Coronary artery (tissue), 2 donors: ENCODE data around the gene PIEZO1.

Source experiments
- DNase-seq: peaks from one replicate; pipeline ENCODE4 v3.0.0-alpha.2; 2017; ENCODE audit warnings: low spot score
- H3K27ac ChIP-seq, 2 donors: fragments of 200-600 bp; sonication (generic); one replicate each; pipeline ENCODE4 v1.5.1; 2016 to 2019
- H3K4me3 ChIP-seq: fragments of 200-600 bp; sonication (generic); 2 replicates; pipeline ENCODE4 v1.5.1; 2016; ENCODE audit warnings: mild to moderate bottlenecking, moderate library complexity
- TF ChIP-seq, protein P1 (sequence below): fragments of 200-600 bp; sonication (generic); IDR thresholded peaks from one replicate; pipeline ENCODE4 v1.5.1; 2019; ENCODE audit warnings: antibody characterized with exemption

The PIEZO1 gene

DNA sequence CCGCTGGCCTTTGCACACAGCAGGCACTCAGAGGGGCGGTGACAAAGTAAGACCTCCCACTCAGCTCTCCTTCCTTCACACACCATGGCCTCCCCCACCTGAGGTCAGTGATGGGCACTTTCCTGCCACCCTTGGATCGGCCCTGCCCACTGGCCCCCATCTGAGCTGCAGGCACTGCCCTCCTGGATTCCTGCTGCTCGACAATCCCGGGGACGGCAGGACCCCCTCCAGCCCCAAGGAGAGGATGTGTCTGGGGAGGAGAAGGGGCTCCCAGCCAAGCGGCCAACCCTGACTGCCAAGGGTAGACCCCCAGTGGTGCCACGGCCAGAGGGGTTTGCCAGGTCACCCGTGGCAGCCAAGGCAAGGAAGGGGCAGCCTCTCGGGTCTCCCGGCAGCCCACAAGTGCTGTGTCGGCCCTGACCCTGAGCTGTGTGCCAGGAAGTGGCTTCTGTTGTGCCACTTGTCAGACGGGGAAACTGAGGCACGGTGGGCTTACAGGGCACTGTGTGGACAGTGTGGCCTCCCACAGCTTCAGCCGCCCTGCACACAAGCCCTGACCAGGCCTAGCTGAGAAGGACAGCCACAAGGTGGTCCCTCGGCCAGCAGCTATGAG is 22.7 kb downstream of the PIEZO1 start:
- no peak overlapping the region for H3K27ac ChIP-seq
- no peak overlapping the region for H3K4me3 ChIP-seq
- DNase-seq, result no peak
- TF ChIP-seq, protein P1, sequence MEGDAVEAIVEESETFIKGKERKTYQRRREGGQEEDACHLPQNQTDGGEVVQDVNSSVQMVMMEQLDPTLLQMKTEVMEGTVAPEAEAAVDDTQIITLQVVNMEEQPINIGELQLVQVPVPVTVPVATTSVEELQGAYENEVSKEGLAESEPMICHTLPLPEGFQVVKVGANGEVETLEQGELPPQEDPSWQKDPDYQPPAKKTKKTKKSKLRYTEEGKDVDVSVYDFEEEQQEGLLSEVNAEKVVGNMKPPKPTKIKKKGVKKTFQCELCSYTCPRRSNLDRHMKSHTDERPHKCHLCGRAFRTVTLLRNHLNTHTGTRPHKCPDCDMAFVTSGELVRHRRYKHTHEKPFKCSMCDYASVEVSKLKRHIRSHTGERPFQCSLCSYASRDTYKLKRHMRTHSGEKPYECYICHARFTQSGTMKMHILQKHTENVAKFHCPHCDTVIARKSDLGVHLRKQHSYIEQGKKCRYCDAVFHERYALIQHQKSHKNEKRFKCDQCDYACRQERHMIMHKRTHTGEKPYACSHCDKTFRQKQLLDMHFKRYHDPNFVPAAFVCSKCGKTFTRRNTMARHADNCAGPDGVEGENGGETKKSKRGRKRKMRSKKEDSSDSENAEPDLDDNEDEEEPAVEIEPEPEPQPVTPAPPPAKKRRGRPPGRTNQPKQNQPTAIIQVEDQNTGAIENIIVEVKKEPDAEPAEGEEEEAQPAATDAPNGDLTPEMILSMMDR, result no peak

DNA sequence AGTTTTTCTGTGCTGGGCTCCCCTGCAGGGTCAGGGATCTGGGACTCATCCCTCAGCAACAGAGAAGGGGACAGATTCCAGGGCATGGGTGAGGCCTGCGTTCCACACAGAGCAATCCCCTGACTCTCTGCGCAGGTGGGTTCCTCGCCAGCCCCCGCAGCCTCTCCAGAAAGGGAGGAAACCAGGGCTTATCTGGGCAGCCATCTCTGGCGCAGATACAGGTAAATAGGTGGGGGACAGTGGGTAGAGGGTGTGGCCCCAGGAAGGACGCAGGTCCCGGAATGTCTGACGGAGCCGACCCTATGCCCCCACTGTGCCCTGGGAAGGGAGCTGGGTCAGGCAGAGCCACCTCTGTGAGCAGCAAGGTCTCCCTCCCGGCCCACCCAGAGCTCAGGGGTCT is 23.2 kb downstream of the PIEZO1 start:
- no peak overlapping the region for H3K27ac ChIP-seq
- H3K4me3 ChIP-seq, result no peak overlapping the region
- no peak for DNase-seq
- TF ChIP-seq, protein P1, result no peak

DNA sequence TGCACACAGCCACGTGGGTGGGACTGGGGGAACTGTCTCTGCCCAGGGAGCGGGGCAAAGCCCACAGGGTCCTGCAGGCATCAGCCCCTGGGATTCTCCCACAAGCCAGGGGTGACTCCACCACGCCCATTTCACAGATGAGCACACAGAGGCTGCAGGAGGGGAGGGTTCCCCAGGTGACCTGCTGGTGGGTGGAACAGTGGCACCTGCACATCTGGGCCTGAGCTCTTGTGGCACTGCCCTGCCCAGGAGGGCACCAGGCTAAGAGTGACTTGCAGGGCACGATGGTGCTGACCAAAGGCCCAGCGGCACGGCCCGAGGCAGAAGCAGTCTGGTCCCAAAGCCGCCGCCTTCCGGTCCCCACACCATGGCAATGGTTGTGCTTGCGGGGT is 23.9 kb downstream of the PIEZO1 start:
- H3K4me3 ChIP-seq, result no peak overlapping the region
- DNase-seq, result no peak
- no peak overlapping the region for H3K27ac ChIP-seq
- TF ChIP-seq, protein P1, result no peak

DNA sequence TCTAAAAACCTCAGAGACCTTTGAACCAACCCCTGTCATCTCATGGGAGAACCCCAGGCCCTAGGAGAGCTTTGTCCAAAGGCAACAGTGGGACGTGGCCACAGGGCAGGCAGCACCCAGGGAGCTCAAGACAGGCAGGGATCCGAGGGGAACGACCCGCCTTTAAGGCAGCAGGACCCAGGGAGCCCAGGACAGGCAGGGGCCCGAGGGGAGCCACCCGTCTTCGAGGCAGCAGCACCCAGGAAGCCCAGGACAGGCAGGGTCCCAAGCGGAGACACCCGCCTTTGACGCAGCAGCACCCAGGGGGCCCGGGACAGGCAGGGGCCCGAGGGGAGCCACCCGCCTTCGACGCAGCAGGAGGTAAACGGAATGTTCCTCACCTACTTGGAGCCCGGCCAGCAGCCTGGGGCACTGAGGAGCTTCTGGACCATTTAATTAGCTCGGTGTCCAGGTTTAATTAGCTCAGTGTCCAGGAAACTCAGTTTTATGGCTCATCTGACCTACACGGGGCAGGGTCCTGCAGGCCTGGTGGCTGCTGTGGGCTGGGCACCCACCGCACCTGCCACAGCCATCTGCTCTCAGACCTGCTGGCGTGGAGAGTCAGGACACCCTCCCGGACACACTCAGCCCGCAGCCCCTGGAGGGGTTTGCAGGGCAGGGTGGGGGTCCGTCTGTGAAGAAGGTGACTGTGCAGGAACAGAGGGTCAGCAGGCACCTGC is 24.4 kb downstream of the PIEZO1 start:
- H3K27ac ChIP-seq, result no peak overlapping the region
- no peak for DNase-seq
- TF ChIP-seq, protein P1, result no peak
- H3K4me3 ChIP-seq, result no peak overlapping the region

DNA sequence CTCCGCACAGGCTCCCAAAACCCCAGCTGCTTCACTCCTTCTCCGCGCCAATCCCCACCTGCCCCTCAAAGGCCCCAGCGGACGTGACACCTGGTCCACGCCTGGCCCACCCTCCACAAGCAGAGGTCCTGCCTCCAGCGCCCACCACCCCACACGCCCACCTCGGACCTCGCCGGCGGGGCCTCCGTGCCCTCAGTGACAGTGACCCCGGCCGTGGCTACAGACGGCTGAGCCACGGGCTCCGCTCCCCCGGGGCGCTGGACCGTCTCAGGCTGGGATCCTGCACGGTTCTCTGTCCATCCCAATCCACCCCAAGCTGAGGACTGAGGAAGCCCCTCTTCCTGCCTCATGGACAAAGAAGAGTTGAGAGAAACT is 25.1 kb downstream of the PIEZO1 start:
- TF ChIP-seq, protein P1, result no peak
- Histone ChIP-seq H3K4me3 (no peak overlapping the region), H3K27ac (no peak overlapping the region)
- DNase-seq, result no peak

DNA sequence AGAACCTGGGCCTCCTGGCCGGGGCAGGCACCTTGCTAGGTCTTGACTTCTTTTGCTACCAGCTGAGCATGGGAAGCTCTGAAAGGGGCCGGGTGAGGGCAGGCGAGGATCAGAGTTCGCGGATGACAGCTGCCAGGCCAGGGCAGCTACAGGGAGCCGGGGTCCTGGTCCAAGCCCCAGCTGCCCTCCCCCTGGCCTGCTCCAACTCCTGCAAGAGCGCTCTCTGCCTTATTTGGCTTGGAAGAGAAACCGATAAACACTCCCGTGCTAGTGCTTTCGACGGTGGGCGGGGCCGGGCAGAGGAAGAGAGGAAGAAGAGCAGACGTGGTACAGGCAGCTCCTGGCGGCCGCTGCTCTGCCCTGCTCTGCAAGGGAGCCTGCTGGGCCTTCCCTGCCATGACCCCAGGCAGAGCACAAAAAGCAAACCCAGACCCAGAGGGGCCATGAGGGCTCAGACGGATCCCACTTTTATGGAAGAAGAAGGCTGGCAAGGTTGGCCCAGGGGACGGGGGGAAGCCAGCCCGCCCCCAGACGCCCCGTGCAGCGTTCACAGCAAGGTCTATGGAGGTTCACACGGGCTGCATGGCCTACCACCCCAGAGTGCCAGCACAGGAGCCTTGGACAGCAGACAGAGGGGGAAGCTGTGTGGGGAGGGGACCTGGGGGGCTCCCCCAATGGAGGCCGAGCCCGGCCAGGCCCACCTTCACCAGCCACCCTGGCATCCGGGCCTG is 25.6 kb downstream of the PIEZO1 start:
- TF ChIP-seq, protein P1, result no peak
- Histone ChIP-seq H3K27ac (no peak overlapping the region), H3K4me3 (no peak overlapping the region)
- no peak for DNase-seq

DNA sequence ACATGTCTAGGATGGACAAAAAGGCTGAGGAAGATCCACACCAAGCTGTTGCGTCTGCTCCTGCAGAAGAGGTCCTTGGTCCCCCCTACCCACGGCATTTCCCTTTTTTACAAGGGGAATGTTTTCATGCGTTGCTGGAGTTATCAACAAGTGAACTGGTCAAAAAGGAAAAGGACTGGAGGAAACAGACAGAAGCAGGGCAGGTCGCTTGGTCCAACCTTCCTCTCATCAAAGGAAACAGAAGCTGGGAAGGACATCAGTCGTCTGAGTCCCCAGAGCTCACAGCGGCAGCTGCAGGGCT is 26.1 kb downstream of the PIEZO1 start:
- no peak overlapping the region for H3K27ac ChIP-seq
- H3K4me3 ChIP-seq, result no peak overlapping the region
- no peak for DNase-seq
- TF ChIP-seq, protein P1, result no peak
